ENCODE measurements around the gene GABBR2.

The GABBR2 gene

DNA sequence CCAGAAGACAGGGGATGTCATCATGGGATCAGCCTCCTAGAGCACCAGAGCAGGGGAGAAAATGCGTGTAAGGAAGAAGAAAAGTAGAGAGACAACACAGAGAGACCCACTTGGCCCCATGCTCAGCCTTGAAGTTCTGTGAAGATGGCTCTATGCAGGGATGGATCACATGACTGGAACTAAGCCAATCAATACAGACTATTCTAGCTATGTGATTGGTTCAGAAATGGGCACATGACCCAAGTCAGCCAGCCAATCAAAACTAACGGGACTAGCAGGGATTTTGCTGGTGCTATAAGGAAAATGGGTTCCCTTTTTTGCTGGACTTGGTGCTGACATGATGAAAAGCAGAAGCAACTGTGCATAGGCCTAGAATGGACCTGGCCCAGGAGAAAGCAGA is 280.3 kb downstream of the GABBR2 start:
- DNase-seq, result no peak

DNA sequence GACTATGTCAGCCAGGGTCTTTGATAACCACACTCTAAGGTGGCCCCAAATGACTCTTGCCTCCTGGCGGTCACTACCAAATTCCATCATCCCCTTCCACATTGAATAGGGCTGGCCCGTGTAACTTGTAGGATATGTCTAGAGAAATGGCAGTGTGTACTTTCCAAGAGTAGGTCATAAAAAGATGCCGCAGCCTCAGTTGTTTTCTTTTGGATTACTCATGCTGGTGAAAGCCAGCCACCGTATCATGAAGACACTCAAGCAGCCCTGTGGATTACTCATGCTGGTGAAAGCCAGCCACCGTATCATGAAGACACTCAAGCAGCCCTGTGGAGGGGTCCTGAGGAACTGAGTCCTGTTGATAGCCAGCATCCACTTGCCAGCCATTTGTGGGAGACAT is 281.2 kb downstream of the GABBR2 start:
- DNase-seq, result no peak

DNA sequence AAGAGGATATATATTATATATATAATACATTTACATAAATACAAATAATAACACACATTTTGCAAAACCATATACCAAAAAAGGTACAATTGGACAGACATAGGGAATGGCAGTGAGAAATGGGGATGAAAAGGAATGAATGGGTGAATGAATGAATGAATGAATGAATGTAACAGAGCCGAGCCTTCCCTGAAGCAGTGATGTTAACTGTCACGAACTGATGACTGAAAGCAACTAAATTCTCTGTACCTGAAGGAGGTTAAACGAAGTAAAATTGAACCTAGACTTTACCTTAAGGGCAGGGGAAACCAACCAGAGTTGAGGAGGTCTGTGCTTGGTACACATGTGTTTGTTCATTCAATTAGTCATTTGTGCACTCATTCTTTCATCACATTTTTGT is 283.7 kb downstream of the GABBR2 start:
- no peak for DNase-seq

DNA sequence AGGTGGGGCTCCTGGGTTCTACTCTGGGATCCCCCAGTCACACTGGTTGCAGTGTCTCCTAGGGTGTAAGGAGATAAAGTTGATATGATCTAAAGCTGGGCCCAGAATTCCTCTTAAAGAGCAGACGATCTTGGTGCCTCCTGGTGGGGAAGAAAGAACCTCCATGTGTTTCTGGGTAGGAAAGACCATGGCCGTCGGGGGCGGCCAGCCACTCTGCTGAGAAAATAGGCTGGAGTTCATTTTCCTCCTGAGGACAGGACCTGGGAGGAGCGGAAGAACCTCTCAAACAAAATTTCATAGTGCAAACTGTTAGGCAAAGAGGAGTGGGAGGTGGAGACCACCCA is 289.5 kb downstream of the GABBR2 start:
- DNase-seq, result no peak

DNA sequence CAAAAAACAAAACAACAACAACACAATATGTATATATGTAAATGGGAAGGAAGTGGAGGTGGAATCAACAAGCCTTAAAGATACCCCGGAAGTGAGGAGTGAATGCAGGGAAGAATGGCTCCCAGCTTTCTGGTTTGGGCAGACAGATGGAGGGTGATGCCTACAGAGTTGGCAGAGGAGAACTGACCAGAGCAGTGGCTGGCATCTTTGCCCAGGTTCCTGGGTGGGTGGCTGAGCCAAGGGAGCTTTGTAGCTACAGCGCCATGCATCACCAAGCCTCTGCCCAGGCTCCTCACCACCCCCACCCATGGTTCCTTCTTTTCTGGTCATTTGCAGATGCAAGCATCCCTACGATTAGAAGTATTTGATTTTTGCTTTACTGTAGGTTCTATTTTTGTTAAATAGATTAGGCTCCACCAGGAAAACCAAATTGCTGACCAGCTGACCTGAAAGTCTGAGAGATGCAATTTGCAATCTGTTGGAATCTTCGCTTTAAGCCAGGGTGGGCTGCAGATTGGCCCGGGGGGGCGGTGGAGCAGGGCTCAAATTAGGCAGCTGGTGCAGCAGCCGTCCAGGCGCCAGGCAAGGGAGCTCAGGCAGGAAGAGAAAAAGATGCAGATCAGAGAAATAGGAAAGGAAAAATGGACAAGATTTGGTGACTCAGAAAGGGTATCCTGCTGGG is 290.0 kb downstream of the GABBR2 start:
- DNase-seq, result no peak

DNA sequence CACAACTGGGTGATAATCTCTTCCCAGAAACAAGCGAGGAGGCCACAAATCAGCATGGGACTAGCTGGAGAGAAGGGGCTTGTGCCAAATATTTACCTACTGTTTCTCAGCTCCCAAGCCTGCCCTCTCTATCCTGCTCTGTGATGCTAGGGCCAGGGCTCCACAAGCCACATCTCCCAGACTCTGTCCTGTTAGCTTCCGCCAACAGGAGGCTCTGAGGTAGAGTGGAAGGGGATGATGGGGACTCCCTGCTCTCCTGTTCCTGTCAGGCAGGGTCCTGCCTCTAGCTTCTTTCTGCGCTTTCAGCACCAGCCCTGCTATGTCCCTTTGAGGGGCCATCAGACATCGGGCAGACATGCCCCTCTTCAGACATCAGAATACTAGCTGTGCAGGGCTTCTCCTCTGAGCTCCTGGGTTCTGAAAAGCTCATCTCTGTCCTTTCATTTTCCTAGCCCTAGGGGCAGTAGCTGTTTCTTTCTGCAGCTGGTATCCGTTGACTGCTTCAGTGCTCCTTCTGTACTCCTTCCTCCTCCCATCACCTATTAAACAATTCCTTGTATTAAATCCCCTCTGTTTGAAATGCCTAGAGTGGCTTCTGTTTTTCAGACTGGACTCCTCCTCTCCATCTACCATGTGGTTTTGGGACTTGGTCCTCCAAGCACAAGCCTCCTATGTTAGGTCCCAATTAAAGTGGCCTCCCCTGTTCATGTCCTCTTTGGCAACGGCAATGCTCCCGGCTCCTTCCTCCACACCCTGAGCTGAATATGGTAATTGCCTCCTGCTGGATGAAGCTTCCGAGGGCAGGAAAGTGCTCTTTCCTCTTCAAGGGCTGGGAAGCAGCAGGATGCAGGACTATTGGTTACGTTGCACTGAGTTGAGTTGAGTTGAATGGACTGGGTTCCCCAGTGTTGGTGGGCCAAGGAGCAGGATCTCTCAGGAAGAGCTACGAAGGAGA is 292.2 kb downstream of the GABBR2 start:
- no peak for DNase-seq

DNA sequence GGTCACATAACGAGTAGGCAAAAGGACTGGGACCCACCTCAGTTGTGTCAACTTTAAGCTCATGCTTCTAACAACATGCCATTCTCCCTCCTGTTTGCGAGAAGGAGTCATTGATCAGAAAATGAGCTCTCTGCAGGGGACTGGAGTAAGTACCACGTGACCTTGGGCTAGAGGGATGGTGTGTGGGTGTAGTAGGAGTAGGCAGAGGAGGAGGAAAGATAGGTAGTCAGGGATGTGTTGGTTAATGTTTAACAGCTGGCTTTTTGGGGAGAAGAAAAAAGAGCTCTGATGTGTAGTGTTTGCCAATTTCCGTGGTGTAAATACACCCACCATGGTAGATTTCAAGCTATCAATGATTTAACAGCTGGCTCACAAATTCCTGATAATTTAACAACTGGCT is 293.0 kb downstream of the GABBR2 start:
- no peak for DNase-seq

DNA sequence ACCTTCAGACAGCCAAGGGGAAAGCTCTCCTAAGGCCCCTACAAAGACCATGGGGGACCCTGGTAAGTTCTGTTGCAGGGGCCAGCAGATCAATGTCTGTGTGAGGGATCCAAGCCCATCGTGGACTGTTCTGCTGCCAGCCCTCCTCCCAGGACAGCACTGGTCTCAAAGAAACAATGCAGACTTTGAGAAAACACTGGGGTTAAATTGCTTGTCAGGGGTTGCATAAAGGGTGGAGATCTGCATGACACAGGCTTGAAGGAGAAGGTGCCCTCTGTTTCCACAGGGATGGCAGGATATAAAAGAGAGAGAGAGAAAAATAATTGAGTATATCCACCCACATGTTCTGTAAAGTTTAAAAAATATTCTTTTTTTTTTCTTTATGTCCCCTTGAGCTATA is 295.7 kb downstream of the GABBR2 start:
- DNase-seq, result no peak

DNA sequence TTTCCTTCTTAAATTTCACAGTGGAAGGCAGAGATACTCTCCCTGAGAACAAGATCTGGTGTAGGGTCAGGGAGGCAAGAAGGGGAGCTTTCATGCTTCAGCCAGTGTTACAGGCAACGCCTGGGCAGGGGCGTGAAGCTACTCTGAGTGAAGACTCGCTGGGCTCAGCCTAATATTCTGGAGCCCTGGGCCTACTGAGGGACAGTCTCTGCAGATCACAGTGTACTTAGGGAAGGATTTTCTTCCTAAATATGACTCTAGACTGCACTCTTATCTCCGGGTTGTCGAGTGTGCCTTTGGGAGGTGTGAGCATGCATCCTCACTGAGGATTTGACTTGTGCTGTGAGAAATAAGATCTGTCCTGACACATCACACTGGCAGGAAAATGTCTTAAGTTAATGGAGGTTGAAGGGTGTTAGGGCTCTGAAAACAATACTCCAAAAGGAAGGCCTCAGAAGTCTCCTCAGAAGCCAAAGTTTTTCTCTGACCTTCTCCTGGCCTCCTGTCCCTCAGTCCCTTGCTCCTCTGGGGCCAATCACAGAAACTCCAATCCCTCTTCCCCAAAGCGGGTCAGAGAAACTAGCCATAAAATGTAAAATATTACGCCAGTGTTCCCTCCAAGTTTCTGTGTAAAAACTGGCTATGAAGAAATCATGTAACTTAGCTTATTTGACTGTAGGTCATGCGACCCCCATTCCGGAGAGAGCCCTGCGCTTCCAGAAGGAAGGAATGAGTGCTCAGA is 296.5 kb downstream of the GABBR2 start:
- DNase-seq, result no peak

DNA sequence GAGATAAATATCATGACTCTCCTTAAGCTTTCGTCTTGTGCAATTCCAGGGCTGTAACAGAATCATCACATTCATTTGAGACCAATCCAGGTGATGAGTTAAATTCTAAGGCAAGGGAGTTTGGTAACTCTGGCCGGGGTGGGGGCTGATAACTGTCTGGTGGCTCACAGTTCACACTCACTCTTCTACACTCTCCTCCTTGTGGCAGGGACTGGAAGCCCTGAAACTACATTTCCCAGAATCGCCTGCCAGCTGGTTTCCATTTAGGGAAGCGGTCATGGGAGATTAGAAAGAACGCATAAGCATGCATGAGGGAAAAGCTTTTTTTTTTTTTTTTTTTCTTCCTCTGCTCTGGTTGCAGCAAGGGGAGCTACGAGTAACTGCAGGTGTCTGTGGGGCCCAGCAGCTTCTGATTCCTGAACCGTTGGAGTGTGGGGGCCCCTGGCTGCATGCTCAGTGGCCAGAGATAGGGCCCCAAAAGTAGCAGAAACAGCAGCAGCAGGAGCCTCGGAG is 298.5 kb downstream of the GABBR2 start:
- peak; percentile 54 for DNase-seq

DNA sequence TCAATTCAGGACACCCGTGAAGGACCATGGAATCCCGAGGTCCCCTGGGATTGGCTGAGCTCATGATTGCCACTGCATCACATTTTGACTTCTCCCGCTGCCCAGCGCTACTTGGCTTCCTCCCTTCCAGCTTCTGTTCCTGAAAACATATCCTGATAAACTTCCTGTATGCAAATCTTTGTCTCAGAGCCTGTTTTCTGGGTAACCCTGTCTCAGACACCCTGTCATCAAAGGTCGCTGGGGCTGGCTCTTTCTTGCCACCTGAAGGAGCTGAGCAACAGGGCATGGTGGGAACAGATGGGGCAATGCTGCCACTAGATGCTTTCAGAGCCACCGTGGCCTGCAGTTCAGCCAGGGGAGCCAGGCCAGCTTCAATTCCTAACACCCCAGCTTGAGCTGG is 299.0 kb downstream of the GABBR2 start:
- peak; percentile 19 for DNase-seq

DNA sequence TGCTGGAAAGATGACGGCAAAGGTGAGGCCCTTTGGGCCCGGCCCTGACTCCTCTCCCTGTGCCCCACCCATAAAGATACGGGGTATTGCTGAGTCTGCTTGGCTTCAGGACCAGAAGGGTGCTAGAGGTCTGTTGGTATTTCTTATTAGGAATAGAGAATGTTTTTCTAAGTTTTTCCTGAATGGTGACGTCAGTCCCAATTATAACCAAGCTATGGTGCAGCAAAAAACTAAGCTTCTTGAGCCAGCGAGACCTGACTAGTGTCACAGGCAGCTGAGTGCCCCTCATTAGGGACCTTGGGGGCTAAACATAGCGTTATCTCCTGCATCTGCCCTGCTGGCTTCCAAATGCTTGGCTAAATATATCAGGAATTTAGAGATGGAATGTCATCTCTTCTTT is 302.3 kb downstream of the GABBR2 start:
- no peak for DNase-seq

DNA sequence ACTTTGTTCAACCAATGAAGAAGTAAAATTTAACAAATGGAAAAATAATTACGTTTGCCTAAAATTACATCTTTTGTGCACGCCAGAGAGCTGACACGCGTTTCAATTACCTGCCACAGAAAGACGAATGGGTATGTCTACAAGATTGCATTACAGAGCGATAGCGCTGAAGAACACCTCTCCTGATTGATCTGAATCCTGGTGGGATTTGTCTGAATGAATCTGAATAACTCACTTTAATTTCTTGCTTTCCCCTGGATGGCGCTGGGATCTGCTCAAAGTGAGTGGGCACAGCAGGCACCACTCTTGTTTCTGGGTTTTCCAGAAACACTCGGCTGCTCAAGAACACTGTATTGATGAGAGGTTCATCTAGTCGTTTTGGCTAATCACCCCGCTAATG is 304.5 kb downstream of the GABBR2 start:
- DNase-seq, result no peak

DNA sequence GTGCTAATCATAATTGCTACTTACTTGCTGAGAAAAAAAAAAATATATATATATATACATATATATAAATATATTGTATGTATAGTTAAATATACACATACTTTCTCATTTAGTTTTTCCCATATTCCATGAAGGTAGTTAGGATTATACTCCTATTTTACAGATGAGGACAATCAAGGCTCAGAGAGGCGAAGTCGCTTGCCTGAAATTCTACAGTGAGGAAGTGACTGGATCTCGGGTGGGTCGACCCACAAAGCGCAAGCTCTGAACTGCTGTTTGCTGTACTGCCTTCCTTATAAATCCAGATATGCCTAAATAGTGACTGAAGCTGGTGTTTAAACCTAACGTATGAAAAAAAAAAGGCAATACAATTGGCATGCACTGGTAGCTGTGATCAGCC is 305.0 kb downstream of the GABBR2 start:
- DNase-seq, result no peak

DNA sequence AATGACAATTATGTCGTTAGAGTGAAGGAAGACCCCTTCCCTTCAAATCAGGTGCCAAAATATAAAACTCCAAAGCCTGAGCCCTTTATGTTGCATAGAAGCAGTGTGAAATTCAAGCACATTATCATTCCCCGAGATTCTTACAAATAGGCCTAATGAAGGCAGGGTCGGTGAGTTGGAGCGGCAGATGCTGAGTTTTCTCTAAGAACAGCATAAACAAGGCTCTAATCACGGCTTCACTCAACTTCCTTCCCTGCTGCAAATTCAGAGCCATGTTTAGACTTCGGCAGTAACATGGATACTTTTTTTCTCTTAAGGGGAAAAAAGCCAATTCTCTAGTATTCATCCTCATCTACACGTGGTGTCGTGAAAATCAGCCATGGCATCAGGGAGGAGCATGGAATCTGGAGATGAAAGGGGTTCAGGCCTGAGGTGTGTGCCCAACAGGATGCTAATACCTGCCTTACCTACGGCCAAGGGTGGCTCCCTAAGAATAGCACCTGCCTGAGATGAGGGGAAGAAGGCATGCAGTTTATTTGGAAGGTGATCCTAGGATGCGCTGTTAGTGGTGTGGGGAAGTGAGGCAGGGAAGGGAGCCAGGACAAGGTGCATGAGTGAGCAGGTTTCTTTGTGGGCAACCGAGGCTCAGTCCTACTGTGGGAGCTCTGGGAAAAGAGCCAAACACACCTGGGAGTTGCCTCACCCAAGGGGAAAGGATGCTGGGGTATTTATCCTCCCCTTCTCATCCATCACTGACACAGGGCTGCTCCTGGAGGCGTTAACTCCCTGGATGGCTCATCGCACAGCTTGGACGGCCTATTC is 306.5 kb downstream of the GABBR2 start:
- DNase-seq, result no peak

DNA sequence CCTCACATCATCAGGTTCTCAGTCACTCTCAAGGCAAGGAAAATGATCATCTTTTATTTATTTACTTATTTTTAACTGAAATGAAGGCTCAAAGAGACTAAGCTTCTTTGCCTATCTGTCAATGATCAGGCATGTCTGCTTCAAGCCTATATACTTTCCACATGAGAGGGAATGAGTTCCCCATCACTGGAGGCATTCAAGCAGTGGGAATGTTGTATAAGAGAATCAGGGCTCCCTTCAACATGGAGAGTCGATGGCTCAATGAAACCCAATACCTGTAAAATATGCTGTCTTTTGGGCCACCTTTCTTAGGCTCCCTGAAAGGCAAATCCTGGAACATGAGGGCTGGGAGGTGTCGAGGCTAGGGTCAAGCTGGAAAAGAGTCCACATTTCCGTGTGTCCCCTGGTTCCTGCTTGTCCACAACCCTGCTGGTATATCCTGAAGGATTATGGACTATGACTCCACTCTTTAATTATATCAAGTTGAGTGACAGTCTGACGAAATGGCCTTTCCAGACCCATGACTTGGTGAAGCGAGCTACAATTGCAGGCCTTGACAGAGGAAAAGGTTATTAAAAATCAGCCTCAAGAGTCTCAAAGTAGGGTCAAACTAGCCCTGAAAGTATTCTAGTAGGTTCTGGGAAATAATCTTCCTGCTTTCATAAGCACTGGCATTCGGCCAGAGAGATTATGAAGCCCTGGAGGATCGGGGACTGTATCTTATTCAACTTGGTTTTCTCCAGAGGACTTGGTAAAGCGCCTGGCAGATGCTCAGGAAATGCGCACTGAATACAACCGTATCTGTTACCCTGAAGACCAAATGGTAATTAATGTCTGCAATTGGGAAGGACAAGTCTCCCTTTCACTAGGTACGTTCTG is 307.4 kb downstream of the GABBR2 start:
- DNase-seq, result no peak

DNA sequence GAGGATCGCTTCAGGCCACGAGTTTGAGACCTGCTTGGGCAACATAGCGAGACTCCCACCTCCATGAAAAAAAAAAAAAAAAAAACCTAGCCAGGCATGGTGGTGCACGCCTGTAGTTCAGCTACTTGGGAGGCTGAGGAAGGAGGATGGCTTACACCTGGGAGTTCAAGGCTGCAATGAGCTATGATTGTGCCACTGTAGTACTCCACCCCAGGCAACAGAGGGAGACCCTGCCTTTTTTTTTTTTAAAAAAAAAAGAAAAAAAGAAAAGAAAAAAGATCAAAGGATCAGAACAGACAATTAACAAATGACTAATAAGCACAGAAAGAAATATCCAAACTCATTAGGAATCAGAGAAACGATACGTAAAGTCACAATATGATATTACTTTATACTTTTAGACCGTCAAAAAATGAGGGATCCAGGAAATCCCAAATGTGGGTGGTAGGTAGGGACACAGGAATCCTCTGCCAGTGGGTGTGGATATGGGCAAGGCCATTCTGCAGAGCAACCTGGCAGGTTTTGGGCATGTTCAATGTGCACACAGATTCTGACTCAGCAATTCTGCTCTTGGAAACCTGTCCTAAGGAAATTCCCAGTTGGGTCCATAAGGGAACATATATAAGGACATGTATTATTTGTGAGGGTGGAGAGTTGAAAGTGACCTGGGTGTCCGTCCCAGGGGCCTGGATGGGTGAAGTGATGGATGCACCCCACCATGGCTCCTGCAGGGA is 308.6 kb downstream of the GABBR2 start:
- DNase-seq, result no peak

DNA sequence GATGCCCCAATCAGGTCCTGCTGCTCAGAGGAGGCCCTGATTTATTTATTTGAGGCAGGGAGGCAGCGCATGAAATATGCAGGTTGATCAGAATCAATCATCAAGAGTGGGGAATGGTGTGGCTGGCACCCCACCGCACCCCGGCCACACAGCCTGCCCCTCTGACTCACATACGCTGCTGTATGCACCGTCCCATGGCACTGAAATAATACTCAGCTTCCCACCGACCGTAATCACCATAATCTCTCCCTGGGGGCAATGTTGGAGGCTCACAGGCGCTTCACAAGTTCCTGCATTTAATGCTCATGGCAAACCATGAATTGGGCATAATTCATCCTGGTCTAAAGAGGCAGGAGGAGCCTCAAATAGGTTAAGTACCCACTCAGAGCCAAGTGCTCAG is 312.1 kb downstream of the GABBR2 start:
- no peak for DNase-seq

DNA sequence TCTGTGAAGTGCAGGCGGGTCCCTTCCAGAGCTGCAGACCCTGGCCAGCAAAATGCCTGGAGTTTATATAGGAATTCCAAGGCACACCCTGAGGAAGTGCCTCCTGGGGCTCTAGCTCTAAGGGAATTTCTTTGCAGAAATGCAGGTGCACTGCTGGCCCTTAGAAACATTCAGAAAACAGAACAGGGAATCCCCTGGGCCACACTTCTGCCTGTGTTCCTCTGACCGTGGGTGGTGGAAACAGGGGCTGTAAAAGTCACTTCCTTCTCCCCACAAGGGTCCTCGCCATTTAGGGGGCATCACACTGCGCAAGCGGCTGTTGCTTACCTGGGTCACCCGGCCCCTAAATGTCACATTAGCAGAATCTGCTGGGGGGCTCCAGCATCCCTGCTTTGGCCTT is 312.5 kb downstream of the GABBR2 start:
- no peak for DNase-seq

DNA sequence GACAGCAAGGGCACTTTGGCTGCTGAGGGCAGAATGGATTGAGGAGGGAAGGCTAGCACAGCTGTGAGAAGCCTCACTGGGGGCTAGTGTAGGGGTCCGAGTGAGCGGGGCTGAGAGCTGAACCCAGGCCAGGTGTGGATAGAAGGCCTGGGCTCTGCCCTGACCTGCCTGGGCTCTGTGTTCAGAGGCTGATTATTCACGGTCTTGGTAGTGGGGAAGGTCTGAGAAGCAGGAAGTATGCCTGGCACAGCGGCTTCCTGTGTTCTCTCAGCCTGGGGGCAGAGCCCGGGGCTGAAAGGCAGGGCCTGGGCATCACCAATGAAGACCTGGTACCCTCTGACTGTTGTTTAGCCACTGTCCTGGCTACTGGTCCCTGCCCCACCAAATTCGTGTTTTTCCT is 316.9 kb downstream of the GABBR2 start:
- no peak for DNase-seq

DNA sequence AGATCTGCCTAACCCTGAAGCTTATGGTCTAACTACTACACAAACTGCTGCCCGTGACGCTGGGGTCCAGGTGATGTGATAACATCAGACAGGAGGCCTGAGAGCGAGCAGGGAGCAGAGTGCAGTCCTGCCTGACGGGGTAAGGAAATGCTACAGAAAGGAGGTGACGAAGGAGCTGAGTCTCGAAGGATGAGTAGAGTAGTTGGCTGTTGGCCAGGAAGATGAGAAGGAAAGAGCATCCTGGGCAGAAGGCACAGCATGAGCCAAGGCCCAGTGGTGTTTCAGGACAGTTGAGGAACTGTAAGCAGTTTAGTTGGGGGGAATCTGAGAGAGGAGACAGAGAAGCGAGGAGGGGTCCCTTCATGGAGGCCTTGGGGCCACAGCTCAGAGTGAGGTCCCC is 317.3 kb downstream of the GABBR2 start:
- DNase-seq, result no peak
